GM04503 (cell line): Measurements from ENCODE around the gene COG5.
A peak's percentile ranks its signal among the peaks of the same experiment; 100 is the strongest.

ENCODE experiments used
- DNase-seq: peaks from one replicate; pipeline ENCODE4 v3.0.0-alpha.2; 2012; ENCODE audit warnings: low read depth

Gene COG5

GRCh38 chr7:107563775-107564552 is at the start of gene COG5, which contains the start of gene DUS4L:
COG5 (minus strand) TSS chr7:107563920; CDS start chr7:107563896, 24 bp downstream.
DUS4L (plus strand) TSS chr7:107563971; CDS start chr7:107567071, 3,100 bp downstream.
- DNase-seq: no peak

- DNase-seq: no peak
These were observed 49.7 kb upstream of the COG5 start for GRCh38 chr7:107613439-107613838.

- DNase-seq: no peak
These were observed 46.6 kb upstream of the COG5 start for GRCh38 chr7:107610323-107610722.

GRCh38 chr7:107609811-107610261 is 46.1 kb upstream of the COG5 start:
- DNase-seq: no peak

GRCh38 chr7:107606303-107606702 is 42.6 kb upstream of the COG5 start:
- no peak for DNase-seq

- DNase-seq: no peak
These were observed 41.6 kb upstream of the COG5 start for GRCh38 chr7:107605218-107605815.

GRCh38 chr7:107600816-107601215 is 37.1 kb upstream of the COG5 start:
- DNase-seq: no peak

- no peak for DNase-seq
These were observed 35.5 kb upstream of the COG5 start for GRCh38 chr7:107599262-107599661.

- DNase-seq: no peak
These were observed 34.2 kb upstream of the COG5 start for GRCh38 chr7:107597953-107598352.

- no peak for DNase-seq
These were observed 33.8 kb upstream of the COG5 start for GRCh38 chr7:107597582-107597916.

- DNase-seq: no peak
These were observed 33.3 kb upstream of the COG5 start for GRCh38 chr7:107596881-107597581.

- peak; percentile 88 for DNase-seq
These were observed 31.4 kb upstream of the COG5 start for GRCh38 chr7:107594961-107595737.

GRCh38 chr7:107593025-107593410 is 29.3 kb upstream of the COG5 start:
- no peak for DNase-seq

GRCh38 chr7:107592361-107593024 is 28.8 kb upstream of the COG5 start:
- peak; percentile 71 for DNase-seq

- no peak for DNase-seq
These were observed 27.7 kb upstream of the COG5 start for GRCh38 chr7:107591421-107591820.

GRCh38 chr7:107588529-107589130 is 24.9 kb upstream of the COG5 start:
- DNase-seq: no peak

GRCh38 chr7:107584716-107585115 is 21.0 kb upstream of the COG5 start:
- DNase-seq: no peak

GRCh38 chr7:107582875-107583274 is 19.2 kb upstream of the COG5 start:
- no peak for DNase-seq

- DNase-seq: no peak
These were observed 17.8 kb upstream of the COG5 start for GRCh38 chr7:107581387-107582013.

GRCh38 chr7:107580716-107581383 is 17.1 kb upstream of the COG5 start:
- DNase-seq: no peak
